Measurements from ENCODE around the gene MPDZ. TPM values are rescaled to one million over a fixed set of nuclear protein-coding genes. Genes with fewer than 3 reads are reported as not detected.
A peak's percentile ranks its signal among the peaks of the same experiment; 100 is the strongest.

Gene MPDZ
- total RNA-seq, 4 donors from 2014 or later = 34.2 to 53.9 (median 45.1) TPM

DNA sequence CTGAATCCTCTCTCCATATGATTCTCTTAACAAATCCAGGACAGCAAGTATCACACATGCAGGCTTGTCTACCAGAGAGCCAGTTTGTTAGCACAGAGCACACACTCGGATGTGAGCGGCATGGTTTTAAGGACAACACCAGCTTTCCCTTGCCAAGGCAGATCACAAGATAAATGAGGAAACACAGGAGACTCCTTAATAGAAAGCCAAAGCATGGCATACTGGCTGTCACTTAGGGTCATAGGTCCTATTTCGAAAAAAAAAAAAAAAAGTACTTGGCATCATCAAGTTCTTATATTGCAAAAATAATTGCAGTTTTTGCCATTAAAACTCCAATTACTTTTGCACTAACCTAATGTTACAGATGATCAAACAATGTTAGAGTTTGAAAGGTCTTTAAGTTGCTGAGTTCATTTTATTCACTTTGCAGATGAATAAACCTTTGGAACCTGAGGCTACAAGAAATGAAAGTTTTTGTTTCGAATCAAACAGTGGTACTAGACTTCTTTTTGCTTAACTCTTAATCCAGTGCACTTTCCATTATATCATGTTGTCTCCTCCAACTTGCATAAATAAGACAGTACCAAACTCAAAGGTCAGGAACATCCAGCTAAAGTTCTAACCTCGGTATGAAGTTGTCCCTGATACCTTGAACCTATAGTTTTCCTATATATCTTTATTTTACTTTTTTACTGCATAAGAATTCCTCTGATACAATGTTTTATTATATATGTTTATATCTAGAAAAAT, 138.5 kb downstream of the MPDZ start:
- intact Hi-C loops (cut with DNase I) = no loop called here
- 74 to 77% methylated on average over 5 of the region's 5 CpGs for WGBS, 2 donors
- H3K36me3 ChIP-seq = no peaks in the 10 kb centered on the region
- H3K27ac ChIP-seq = no peak overlapping the region
- no peaks in the 10 kb centered on the region for H3K9me3 ChIP-seq
- H3K4me3 ChIP-seq (replicated peaks in 1 of 3) = no peak overlapping the region
- TF ChIP-seq POLR2A (IDR thresholded peaks at IDR 0.05) = no peak
- TF ChIP-seq, protein P1, sequence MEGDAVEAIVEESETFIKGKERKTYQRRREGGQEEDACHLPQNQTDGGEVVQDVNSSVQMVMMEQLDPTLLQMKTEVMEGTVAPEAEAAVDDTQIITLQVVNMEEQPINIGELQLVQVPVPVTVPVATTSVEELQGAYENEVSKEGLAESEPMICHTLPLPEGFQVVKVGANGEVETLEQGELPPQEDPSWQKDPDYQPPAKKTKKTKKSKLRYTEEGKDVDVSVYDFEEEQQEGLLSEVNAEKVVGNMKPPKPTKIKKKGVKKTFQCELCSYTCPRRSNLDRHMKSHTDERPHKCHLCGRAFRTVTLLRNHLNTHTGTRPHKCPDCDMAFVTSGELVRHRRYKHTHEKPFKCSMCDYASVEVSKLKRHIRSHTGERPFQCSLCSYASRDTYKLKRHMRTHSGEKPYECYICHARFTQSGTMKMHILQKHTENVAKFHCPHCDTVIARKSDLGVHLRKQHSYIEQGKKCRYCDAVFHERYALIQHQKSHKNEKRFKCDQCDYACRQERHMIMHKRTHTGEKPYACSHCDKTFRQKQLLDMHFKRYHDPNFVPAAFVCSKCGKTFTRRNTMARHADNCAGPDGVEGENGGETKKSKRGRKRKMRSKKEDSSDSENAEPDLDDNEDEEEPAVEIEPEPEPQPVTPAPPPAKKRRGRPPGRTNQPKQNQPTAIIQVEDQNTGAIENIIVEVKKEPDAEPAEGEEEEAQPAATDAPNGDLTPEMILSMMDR (IDR thresholded peaks at IDR 0.05) = no peak
- DNase-seq = no peak
- no peaks in the 10 kb centered on the region for H3K27me3 ChIP-seq
- H3K4me1 ChIP-seq = peaks cover 0 to 7% of the 10 kb centered on the region in 2 donors

DNA sequence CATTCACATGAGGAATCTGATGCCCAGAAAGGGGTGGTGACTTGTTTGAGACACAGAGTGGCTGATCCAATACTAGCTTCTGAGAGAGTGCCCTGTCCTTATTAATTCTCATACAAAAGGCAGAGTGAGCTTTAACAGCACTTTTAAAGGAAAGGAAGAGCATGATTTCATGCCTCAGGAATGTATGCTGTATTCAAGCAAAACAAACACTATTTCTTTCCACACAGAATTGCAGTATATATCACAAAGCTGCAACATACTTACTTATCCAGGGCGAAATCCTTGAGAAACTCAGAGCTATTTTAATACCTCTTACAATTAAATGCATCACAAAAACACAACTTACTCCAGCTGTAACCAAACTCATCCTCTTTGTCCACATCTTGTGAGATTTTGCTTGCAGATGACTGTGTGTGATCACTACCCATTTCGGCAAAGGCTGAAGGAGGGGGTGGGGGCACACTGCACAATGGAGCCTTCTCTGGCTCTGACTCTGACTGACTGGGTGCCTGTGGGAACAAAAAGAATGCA, 139.8 kb downstream of the MPDZ start:
- intact Hi-C loops (cut with DNase I) = no loop called here
- Histone ChIP-seq H3K27me3 (no peaks in the 10 kb centered on the region), H3K4me3 (replicated peaks in 1 of 3) (no peak overlapping the region), H3K27ac (no peak overlapping the region), H3K36me3 (peaks cover 0 to 5% of the 10 kb centered on the region in 2 donors), H3K9me3 (no peaks in the 10 kb centered on the region), H3K4me1 (peaks cover 0 to 7% of the 10 kb centered on the region in 2 donors)
- WGBS, 2 donors = 49 to 52% methylated on average over 2 of the region's 2 CpGs
- DNase-seq = peak; percentile 11 to 16
- TF ChIP-seq POLR2A (IDR thresholded peaks at IDR 0.05) = no peak
- TF ChIP-seq, protein P1 (IDR thresholded peaks at IDR 0.05) = no peak

DNA sequence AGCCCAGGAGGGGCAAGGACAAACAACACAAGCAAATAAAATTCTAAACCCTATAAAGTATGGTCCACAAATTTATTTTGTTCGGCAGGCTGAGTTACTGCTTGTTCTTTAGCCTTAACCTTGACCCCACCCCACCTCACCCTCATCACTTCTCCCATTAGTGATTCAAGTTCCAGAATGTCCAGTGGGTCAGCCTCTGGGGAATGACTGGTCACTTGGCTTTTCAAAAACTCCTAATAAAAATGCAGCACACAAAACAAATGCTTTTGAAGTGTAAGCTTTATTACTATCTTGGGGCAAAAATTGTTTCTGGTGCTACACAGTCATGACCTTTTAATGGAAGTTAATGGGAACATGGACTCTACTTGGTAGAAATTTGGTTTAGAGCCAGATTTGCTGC, 142.1 kb downstream of the MPDZ start:
- TF ChIP-seq, protein P1 (IDR thresholded peaks at IDR 0.05) = no peak
- TF ChIP-seq POLR2A (IDR thresholded peaks at IDR 0.05) = no peak
- peaks cover 0 to 7% of the 10 kb centered on the region in 2 donors for H3K4me1 ChIP-seq
- no peak overlapping the region for H3K4me3 ChIP-seq (replicated peaks in 1 of 3)
- WGBS, 2 donors = 73 to 74% methylated on average over 1 of the region's 1 CpG
- intact Hi-C loops (cut with DNase I) = no loop called here
- no peak overlapping the region for H3K27ac ChIP-seq
- no peak for DNase-seq
- H3K9me3 ChIP-seq = no peaks in the 10 kb centered on the region
- H3K27me3 ChIP-seq = no peaks in the 10 kb centered on the region
- peaks cover 2 to 5% of the 10 kb centered on the region in 2 donors for H3K36me3 ChIP-seq

DNA sequence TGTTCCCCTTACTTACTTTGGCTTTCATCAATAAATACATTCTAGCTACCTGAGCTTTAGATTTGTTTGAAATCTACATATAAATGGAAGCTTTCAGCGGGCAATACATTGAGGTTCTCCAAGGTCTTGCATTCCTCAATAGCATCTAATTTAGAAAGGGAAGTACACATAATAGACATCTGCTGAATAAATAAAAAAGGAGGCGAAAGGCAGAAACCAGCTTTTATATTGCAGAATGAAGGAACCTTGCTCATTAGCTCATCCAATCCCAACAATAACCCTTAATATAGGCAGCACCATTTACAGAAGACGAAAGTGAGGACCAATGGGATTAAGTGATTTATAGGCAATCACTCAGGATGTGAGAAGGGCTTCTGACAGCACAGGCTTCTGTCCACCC, 147.5 kb downstream of the MPDZ start:
- H3K36me3 ChIP-seq = peaks cover 2 to 15% of the 10 kb centered on the region in 2 donors
- no peaks in the 10 kb centered on the region for H3K4me1 ChIP-seq
- no peak for DNase-seq
- no peaks in the 10 kb centered on the region for H3K27me3 ChIP-seq
- no peak overlapping the region for H3K27ac ChIP-seq
- H3K9me3 ChIP-seq = no peaks in the 10 kb centered on the region
- intact Hi-C loops (cut with DNase I) = no loop called here
- TF ChIP-seq, protein P1 (IDR thresholded peaks at IDR 0.05) = no peak
- TF ChIP-seq POLR2A (IDR thresholded peaks at IDR 0.05) = no peak
- no peak overlapping the region for H3K4me3 ChIP-seq (replicated peaks in 1 of 3)
- WGBS, 2 donors = 94 to 95% methylated on average over 3 of the region's 3 CpGs

DNA sequence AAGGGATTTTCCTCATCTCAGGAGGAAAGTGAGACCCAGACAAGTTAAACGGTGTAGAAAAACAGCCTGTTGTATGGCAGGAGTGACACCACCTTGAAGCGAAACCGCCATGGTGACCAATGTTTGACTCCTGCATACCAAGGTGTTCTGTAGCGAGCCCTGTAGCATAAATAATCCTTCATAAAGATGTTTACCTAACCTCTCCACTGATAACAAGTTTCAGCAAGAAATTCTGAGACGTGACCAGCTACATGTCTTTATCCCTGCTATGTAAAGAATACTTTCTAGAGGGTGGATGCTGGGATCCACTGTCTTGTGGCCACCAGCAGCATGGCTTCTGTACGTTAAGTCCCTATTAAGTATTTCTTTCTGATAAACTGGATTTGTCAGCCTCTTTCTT, 148.1 kb downstream of the MPDZ start:
- no peak for TF ChIP-seq POLR2A (IDR thresholded peaks at IDR 0.05)
- TF ChIP-seq, protein P1 (IDR thresholded peaks at IDR 0.05) = no peak
- intact Hi-C loops (cut with DNase I) = no loop called here
- no peak for DNase-seq
- H3K4me1 ChIP-seq = no peaks in the 10 kb centered on the region
- no peak overlapping the region for H3K27ac ChIP-seq
- H3K4me3 ChIP-seq (replicated peaks in 1 of 3) = no peak overlapping the region
- 92 to 96% methylated on average over 6 of the region's 6 CpGs for WGBS, 2 donors
- H3K36me3 ChIP-seq = peaks cover 2 to 15% of the 10 kb centered on the region in 2 donors
- H3K27me3 ChIP-seq = no peaks in the 10 kb centered on the region
- H3K9me3 ChIP-seq = no peaks in the 10 kb centered on the region

Data from thyroid gland (tissue), 4 donors.